Measurements from ENCODE around the gene TDRD5.
A peak's percentile ranks its signal among the peaks of the same experiment; 100 is the strongest.
"Not testable (repeated sequence)": the region's sequence is repeated elsewhere in the genome, so short reads cannot be mapped to it uniquely, and the experiment has no call there.

TDRD5 gene

DNA sequence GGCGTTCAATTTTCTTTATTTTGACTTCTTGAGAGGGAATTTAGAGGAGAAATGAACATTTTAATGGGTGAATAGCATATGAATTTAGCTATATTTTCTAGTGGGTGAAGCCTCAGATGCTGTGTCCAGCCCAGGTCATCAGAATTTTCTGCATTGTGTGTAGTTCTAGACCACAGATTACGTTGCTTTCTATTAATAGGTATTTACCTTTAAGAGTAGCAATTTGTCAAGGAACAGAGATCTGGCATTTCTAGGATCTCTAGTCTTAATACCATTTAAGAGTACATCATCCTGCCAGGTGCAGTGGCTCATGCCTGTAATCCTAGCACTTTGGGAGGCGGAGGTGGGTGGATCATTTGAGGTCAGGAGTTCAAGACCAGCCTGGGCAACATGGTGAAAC is 20.7 kb downstream of the TDRD5 start:
- DNase-seq = no peak

DNA sequence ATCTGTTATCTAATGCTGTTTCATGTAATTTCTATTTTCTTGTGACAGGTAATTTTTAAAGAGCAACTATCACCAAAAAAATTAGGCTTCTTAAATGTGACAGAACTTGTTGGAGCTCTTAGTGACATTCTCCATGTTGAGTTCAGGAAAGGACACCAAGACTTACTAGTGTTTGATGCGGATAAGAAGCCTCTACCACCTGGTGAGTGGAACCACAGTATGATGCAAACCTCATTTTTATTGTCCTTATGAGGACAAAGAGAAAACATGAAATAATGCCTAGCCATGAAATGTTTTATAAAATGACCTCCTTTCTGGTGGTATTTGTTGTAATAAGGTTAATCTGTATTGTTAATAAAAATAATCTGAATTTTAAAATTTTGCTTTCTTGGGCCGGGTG is 39.1 kb downstream of the TDRD5 start:
- DNase-seq = no peak

DNA sequence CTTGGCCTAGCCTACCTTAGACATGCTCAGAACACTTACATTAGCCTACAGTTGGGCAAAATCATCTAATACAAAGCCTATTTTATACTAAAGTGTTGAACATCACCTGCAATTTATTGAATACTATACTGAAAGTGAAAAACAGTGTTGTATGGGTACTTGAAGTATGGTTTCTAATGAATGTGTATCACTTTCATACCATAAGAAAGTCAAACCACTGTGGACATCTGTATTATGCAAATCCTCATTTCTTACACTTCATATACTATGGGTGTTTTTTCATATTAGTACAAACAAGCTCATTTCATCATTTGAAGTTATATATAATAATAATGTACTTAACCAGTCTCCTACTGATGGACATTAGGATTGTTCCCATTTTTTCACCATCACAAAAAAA is 41.2 kb downstream of the TDRD5 start:
- DNase-seq = no peak

DNA sequence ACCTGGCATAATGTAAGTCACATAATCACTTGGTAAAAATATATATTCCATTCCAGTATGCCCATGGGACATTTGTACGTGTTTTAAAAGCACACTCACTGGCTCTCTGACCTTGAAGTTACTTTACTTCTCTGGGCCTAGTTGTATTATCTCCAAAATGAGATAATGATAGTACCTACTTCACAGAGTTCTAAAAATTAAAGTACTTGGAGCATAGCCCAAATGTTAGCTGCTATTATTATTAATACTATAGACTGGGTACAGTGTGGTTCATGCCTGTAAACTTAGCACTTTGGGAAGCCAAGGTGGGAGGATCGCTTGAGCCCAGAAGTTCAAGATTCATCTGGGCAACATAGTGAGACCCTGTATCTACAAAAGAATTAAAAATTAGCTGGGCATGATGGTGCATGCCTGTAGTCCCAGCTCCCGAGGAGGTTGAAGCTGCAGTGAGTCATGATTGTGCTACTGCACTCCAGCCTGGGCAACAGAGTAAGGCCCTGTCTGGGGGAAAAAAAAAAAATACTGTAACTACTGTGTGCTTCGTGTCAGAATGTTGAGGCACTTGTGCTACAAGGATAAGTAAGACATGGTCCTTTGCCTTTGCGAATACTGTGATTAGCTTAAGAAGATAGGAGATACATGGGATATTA is 45.7 kb downstream of the TDRD5 start:
- DNase-seq = no peak

DNA sequence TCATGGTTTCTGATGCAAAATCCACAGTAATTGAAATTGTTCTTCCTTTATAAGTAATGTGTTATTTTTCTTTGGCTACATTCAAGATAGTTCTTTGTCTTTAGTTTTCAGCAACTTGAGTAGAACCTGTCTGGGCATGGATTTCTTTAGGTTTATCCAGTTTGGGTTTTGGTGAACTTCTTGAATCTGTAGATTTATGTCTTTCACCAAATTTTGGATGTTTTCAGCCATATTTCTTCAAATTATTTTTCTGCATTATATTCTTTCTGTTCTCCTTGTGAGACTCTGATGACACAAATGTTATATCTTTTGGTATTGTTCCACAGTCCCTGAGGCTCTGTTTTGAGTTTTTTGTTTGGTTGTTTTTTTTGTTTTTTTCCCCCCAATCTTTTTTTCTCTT is 69.4 kb downstream of the TDRD5 start:
- DNase-seq = no peak

DNA sequence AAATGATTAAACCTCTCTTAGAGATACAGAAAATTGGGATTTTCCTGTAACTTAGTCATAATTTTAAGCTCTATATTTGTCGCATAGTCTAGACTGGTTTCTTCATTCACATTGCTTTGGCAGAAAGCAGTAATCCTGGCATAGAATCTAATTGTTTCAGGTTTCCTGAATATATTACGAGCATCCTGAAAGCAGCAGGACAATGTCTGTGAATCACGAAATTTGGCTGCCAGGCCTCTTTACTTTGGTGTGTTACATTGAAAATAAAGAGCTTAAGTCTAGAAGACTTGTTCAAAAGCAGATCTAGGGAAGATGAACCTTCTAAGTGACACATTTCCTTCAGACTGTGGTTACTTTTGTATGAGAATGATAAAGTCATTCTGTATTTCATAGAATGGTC is 72.2 kb downstream of the TDRD5 start:
- no peak for DNase-seq

DNA sequence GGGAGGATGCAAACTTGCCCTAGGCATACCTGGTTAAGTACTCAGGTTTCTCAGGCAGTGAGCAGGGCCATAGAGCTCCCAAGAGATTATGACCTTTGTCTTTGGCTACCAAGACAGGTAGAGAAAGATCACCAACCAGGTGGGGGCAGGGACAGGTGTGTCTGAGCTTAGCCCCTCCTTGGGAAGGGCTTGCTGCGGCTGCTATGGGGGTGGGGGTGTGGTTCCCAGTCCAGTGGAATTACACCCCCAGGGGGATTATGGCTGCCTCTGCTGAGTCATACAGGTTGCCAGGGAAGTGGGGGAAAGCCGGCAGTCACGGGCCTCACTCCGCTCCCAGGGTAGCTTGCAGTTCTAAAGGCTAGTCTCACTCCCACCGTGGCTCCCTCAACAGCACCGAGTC is 86.2 kb downstream of the TDRD5 start:
- no peak for DNase-seq

DNA sequence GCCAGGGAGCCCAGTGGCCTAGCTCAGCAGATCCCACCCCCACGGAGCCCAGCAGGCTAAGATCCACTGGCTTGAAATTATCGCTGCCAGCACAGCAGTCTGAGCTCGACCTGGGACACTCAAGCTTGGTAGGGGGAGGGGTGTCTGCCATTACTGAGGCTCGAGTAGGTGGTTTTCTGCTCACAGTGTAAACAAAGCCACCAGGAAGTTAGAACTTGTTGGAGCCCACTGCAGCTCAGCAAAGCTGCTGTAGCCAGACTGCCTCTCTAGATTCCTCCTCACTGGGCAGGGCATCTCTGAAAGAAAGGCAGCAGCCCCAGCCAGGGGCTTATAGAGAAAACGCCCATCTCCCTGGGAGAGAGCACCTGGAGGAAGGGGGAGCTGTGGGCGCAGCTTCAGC is 102.9 kb downstream of the TDRD5 start:
- DNase-seq = not testable (repeated sequence)

DNA sequence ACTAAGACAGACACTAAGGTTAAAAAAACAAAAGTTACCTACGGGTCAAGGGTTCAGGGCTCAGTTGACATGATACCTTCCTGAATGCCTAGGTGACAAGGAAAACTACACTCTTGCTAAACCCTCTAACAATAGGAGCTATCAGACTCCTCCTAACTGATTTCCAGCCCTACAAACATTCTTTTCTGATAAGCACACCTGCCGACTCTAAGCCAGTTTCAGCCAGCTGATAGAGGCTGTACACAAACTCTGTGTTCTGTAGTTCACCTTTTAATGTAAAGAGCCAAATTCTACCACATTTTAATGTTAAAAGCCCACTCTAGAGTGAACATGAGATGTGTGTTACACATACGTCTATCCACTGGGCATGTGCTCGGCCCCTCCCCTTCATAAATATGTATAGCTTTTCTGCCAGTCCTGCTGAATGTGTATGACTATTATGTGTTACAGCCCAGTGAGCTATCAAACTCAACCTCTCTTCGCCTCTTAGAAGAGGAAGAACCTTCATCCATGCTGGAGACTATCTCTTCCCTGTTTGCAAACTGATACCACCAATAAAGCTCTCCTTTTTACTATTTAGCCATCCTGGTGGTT is 111.4 kb downstream of the TDRD5 start:
- DNase-seq = no peak

DNA sequence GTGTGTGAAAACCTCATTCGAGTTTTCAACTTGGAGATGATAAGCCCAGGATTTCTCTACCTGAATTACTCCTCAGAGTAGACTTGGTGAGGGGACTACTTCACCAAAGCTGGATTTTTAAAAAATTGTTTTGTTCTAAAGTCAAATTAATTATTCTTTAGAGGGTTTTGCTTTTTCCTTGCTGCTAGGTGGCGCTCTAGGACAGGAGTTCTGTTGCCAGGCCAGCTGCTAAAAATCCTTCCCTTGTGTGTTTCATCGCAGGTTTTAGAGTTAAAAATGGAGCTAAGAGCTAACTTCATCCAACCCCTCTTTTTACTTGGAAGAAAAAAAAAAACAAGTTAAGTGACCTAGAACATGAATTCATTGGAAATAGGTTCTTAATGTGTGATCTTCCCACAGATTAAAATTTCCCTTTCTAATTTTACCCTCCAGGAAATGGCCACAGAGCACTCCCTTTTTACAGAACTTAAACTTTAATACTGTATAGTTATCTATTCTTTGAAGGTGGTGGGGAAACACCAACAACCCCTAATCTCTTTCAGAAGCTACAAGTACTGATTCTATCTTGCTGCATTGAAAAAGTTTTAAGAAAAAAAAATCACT is 114.8 kb downstream of the TDRD5 start:
- DNase-seq = peak; percentile 77

DNA sequence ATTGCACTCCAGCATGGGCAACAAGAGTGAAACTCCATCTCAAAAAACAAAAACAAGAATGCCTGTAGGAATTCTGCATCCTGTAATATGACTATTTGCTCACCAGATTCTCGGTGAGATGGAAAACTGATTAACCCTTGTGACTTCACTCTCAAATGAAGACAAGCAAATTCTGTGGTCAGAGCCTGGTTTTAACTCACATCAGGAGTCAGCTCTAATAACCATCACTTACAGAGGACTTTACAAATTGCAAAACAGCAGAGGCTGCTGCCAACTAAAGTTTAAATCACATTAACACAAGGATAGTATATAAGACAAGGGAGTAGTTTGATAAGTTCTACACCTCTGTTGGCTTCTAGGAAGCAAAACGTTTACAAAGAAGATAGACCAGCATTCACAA is 115.8 kb downstream of the TDRD5 start:
- no peak for DNase-seq

DNA sequence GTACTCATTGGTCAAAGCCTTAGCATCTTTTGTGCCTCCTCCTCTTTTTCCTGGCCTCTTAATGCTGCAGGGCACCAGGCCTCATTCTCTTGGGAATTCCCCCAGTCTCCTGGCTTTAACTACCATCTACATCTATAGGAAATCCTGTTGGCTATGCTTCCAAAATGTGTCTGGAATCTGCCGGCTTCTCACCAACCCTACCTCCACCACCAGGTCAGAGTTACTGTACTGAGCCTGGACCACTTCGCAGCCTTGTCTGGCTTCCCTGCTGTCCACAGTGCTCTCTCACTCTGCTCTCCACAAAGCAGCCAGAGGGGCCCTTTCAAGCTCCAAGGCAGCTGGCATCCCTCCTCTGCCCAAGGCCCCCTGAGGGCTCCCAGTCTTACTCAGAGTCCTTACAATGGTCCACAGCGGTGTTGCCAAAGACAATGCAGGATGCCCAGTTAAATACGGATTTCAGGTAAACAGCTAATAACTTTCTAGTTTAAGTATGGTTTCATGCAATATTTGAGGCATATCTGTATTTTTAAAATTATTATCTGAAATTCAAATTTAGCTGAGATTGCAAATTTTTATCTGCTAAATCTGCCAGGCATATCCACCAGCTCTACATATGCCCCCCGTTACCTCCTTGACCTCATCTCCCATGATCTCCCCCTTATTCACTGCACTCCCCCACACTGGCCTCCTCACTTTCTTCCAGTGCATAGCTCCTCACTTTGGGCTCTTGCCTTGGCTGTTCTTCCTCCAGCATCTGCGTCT is 117.0 kb downstream of the TDRD5 start:
- no peak for DNase-seq

DNA sequence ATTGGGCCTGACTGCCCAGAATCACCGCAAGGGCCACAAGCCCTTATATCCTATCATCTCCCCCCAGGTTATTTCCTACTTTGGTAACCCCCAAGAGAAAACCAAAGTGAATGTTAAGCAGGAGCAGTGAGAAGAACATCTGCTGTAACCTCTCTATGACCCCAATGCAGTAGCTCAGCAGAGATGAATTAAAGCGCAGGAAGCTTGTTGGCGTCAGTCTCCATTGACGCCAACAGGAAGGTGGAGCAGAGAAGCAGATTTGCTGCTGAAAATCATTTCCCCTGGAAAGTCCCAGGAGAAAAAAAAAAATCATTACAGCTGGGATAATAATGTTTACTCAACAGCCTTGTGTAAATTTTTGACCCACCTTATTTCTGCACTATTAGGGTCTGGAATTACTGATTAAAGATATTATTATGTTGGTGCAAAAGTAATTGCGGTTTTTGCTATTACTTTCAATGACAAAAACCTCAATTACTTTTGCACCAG is 118.3 kb downstream of the TDRD5 start:
- no peak for DNase-seq

DNA sequence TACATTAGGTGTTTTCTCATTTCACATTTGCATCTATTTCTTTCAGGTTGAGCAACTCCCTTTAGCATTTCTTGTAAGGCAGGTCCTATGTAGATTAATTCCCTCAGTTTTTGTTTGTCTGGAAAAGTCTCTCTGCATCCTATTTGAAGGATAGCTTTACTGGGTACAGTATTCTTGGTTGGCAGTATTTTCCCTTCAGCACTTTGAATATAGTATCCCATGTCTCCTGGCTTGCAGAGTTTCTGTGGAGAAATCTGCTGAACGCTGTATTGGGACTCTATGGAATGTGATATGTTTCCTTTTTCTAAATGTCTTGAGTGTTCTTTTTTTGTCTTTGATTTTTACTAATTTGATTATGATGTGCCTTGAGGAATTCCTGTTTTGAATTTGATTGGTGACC is 122.5 kb downstream of the TDRD5 start:
- DNase-seq = no peak

DNA sequence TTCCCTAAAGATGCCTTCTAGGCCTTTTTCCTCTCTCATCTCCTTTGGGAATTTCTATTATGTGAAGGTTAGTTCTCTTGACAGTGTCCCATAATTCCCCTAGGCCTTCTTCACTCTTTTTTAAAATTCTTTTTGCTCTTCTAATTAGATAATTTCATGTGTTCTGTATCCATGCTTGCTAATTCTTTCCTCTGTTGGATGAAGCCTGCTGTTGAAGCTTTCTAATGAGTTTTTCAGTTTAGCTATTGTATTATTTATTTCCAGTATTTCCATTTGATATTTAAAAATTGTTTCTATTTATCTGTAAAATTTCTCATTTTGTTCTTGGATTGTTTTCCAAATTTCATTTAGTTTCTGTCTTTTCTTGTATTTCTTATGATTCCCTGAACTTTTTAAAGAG is 123.0 kb downstream of the TDRD5 start:
- no peak for DNase-seq

DNA sequence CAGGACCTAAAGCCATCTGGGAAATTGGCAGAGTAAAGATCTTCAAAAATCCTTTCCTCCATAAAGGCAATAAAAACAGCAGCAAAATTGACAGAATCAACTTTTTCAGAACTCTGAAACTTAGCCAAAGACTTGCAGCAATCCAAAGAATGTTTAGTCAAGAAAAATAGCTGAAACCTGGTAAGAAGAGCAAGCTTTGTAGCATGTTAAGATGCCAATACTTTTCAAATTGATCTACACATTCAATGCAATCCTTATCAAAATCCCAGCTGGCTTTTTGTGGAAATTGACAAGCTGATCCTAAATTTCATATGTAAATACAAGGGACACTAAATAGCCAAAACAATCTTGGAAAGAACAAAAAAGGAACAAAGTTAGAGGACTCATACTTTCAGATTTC is 127.6 kb downstream of the TDRD5 start:
- no peak for DNase-seq

DNA sequence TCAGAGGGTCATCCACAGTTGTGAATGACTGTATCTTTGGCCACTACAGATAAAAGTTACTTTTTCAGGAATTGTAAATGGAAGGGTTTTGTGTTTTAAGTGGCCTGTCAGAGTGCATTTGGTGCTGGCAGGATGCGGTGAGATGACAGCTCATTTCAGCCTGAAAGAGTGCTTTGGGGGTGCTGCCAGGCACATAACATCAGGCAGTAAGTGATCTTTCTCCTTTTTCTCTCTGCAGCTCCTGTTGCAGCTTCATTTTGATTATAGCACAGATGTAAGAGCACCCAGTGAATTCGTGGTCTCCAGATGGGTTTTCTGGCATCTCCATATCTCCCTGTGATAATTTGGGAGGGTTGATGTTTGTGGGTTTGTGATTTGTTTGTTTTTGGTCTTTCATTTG is 136.6 kb downstream of the TDRD5 start:
- no peak for DNase-seq

DNA sequence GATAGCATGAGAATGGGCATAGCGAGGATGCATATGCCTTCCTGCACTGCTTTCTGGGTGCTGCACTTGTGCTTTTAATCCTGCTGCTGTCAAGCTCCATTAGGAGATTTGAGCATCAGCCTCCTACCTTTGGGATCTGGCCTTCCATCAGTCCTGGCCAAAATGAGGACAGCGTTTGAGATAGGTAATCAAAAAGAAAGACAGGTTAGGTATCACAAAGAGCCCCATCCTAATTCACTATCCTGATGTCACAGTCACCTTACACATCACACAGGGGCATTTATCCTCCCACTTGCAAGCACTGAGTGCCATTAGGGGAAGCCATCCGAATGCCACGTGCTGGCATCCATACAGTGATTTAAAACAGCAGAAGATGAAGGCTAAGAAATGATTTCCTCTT is 138.2 kb downstream of the TDRD5 start:
- DNase-seq = no peak

DNA sequence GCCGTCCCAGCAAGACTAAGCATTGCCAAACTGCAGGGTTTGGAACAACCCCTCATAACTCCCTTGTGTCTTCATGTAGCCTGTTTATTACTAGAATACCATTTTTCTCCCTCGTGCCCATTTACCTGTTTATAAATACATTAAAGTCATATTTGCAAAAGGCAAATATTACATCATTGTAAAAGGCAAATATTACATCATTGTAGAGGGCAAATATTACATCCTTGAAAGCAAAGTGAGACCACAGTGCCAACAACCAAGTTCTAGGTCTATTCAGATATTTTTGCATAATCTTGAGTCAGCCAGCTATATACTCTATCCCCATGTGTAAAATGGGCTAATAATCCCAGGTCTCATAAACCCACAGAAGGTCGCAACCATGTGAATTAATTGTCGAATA is 140.0 kb downstream of the TDRD5 start:
- no peak for DNase-seq
